ENCODE data around the gene C1orf141. TPM values are rescaled to one million over a fixed set of nuclear protein-coding genes. Genes with fewer than 3 reads are reported as not detected.

Gene C1orf141
- total and polyA plus RNA-seq, 9 donors = 0.54 TPM; not detected in 8

DNA sequence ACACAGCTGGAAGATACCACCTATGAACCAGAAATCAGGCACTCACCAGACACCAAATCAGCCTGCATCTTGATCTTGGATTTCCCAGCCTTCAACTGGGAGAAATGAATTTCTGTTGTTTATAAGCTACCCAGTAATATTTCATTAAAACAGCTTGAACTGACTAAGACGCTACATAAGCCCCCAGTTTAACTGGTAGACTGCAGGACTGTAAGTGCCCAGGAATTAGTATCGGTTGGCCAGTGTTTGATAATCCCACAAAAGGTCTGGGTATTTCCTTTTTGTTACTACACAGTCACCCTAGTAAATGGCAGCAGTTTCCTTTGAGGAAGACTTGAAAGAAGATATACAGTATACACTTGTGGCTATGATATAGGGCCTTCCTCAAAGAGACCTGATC lies 73.5 kb downstream of the C1orf141 start:
- no peaks in the 10 kb centered on the region for H3K36me3 ChIP-seq (ENCODE audit: control insufficient read depth, insufficient read depth, low read length)
- DNase-seq = no peak
- no peaks in the 10 kb centered on the region for H3K4me1 ChIP-seq (ENCODE audit: control insufficient read depth, insufficient read depth, low read length)
- no peaks in the 10 kb centered on the region for H3K27me3 ChIP-seq (ENCODE audit: control insufficient read depth, insufficient read depth, low read length)
- H3K27ac ChIP-seq (ENCODE audit: low read length) = no peak overlapping the region
- WGBS (ENCODE audit: insufficient coverage) = 100% methylated on average over 1 of the region's 2 CpGs
- H3K9me3 ChIP-seq (replicated peaks; ENCODE audit: control insufficient read depth, low read depth, low read length) = no peaks in the 10 kb centered on the region
- no peak overlapping the region for H3K4me3 ChIP-seq (ENCODE audit: low read length)

- DNase-seq = no peak
- WGBS (ENCODE audit: insufficient coverage) = no CpG with 5 or more reads among the region's 2 CpGs
- no peaks in the 10 kb centered on the region for H3K36me3 ChIP-seq (ENCODE audit: control insufficient read depth, insufficient read depth, low read length)
- H3K27ac ChIP-seq (ENCODE audit: low read length) = no peak overlapping the region
- no peaks in the 10 kb centered on the region for H3K27me3 ChIP-seq (ENCODE audit: control insufficient read depth, insufficient read depth, low read length)
- H3K4me3 ChIP-seq (ENCODE audit: low read length) = no peak overlapping the region
- no peaks in the 10 kb centered on the region for H3K4me1 ChIP-seq (ENCODE audit: control insufficient read depth, insufficient read depth, low read length)
- no peaks in the 10 kb centered on the region for H3K9me3 ChIP-seq (replicated peaks; ENCODE audit: control insufficient read depth, low read depth, low read length)
Observed at GRCh38 chr1:67060811-67061218, 74.0 kb downstream of the C1orf141 start.

DNA sequence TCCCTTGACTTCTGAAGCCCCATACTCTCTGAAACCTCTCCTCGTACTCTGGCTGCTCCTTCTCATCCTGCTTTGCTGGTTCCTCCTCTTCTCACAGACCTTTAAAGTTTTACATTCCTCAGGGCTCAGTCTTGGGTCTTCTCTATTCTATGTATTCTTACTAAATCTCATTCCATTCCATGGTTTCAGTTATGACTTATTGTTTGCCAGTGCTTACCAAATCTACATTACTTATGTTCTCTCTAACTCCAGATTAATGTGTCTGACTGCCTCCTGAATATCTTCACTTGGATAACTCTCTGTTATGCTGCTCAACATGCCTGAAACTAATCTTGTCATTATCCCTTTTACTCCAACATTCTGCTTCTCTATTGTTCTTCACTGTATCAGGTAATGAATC lies 75.4 kb downstream of the C1orf141 start:
- H3K4me1 ChIP-seq (ENCODE audit: control insufficient read depth, insufficient read depth, low read length) = peaks cover 2% of the 10 kb centered on the region
- WGBS (ENCODE audit: insufficient coverage) = 73% methylated on average over 1 of the region's 1 CpG
- no peaks in the 10 kb centered on the region for H3K9me3 ChIP-seq (replicated peaks; ENCODE audit: control insufficient read depth, low read depth, low read length)
- H3K27me3 ChIP-seq (ENCODE audit: control insufficient read depth, insufficient read depth, low read length) = no peaks in the 10 kb centered on the region
- H3K27ac ChIP-seq (ENCODE audit: low read length) = no peak overlapping the region
- DNase-seq = no peak
- H3K36me3 ChIP-seq (ENCODE audit: control insufficient read depth, insufficient read depth, low read length) = no peaks in the 10 kb centered on the region
- H3K4me3 ChIP-seq (ENCODE audit: low read length) = no peak overlapping the region

GRCh38 chr1:67058761-67059160 lies 76.0 kb downstream of the C1orf141 start:
- Histone ChIP-seq H3K27ac (ENCODE audit: low read length) (no peak overlapping the region), H3K36me3 (ENCODE audit: control insufficient read depth, insufficient read depth, low read length) (no peaks in the 10 kb centered on the region), H3K4me1 (ENCODE audit: control insufficient read depth, insufficient read depth, low read length) (peaks cover 2% of the 10 kb centered on the region), H3K27me3 (ENCODE audit: control insufficient read depth, insufficient read depth, low read length) (no peaks in the 10 kb centered on the region), H3K4me3 (ENCODE audit: low read length) (no peak overlapping the region), H3K9me3 (replicated peaks; ENCODE audit: control insufficient read depth, low read depth, low read length) (no peaks in the 10 kb centered on the region)
- 80% methylated on average over 1 of the region's 3 CpGs for WGBS (ENCODE audit: insufficient coverage)
- DNase-seq = no peak

DNA sequence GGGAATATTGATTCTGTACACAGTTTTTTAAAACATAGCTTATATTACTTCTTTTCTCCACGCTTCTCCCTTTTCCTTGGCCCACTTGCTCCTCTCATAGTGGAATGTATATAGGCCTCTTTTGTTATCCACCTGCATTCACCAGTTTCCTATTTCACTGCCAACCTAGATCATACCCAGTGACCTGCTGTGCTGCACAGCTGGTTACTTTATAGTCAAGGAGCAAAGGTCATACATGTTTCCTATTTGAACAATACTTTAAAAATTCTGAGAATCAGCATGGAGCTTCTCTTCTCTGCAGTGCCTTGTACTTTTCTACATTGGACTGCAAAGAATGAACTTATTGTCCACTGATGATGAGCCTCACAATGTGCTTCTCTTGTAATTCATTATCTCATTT lies 76.5 kb downstream of the C1orf141 start:
- Histone ChIP-seq H3K4me3 (ENCODE audit: low read length) (no peak overlapping the region), H3K36me3 (ENCODE audit: control insufficient read depth, insufficient read depth, low read length) (no peaks in the 10 kb centered on the region), H3K27me3 (ENCODE audit: control insufficient read depth, insufficient read depth, low read length) (no peaks in the 10 kb centered on the region), H3K27ac (ENCODE audit: low read length) (no peak overlapping the region), H3K9me3 (replicated peaks; ENCODE audit: control insufficient read depth, low read depth, low read length) (no peaks in the 10 kb centered on the region), H3K4me1 (ENCODE audit: control insufficient read depth, insufficient read depth, low read length) (peaks cover 2% of the 10 kb centered on the region)
- WGBS (ENCODE audit: insufficient coverage) = no CpG with 5 or more reads among the region's 1 CpG
- DNase-seq = no peak

- WGBS (ENCODE audit: insufficient coverage) = under 1% methylated on average over 52 of the region's 73 CpGs
- peak within 1 kb of the TSS; percentile 93 for H3K27ac ChIP-seq (ENCODE audit: low read length)
- H3K4me1 ChIP-seq (ENCODE audit: control insufficient read depth, insufficient read depth, low read length) = peaks cover 4% of the 10 kb centered on the region
- H3K4me3 ChIP-seq (ENCODE audit: low read length) = peak within 1 kb of the TSS; percentile 88
- peaks cover 5% of the 10 kb centered on the region for H3K36me3 ChIP-seq (ENCODE audit: control insufficient read depth, insufficient read depth, low read length)
- no peaks in the 10 kb centered on the region for H3K27me3 ChIP-seq (ENCODE audit: control insufficient read depth, insufficient read depth, low read length)
- peak; percentile 90 for DNase-seq
- no peaks in the 10 kb centered on the region for H3K9me3 ChIP-seq (replicated peaks; ENCODE audit: control insufficient read depth, low read depth, low read length)
Observed at GRCh38 chr1:67053785-67054772, 80.7 kb downstream of the C1orf141 start, which contains the start of gene SLC35D1. TSS of gene SLC35D1 (minus strand) at chr1:67054148. CDS start at chr1:67054013, 135 bp downstream.

GRCh38 chr1:67053535-67053784 lies 81.3 kb downstream of the C1orf141 start:
- Histone ChIP-seq H3K36me3 (ENCODE audit: control insufficient read depth, insufficient read depth, low read length) (peaks cover 5% of the 10 kb centered on the region), H3K9me3 (replicated peaks; ENCODE audit: control insufficient read depth, low read depth, low read length) (no peaks in the 10 kb centered on the region), H3K27ac (ENCODE audit: low read length) (peak overlapping the region; percentile 93), H3K27me3 (ENCODE audit: control insufficient read depth, insufficient read depth, low read length) (no peaks in the 10 kb centered on the region), H3K4me3 (ENCODE audit: low read length) (peak overlapping the region; percentile 88), H3K4me1 (ENCODE audit: control insufficient read depth, insufficient read depth, low read length) (peaks cover 4% of the 10 kb centered on the region)
- DNase-seq = peak; percentile 88
- 0% methylated on average over 34 of the region's 34 CpGs for WGBS (ENCODE audit: insufficient coverage)

DNA sequence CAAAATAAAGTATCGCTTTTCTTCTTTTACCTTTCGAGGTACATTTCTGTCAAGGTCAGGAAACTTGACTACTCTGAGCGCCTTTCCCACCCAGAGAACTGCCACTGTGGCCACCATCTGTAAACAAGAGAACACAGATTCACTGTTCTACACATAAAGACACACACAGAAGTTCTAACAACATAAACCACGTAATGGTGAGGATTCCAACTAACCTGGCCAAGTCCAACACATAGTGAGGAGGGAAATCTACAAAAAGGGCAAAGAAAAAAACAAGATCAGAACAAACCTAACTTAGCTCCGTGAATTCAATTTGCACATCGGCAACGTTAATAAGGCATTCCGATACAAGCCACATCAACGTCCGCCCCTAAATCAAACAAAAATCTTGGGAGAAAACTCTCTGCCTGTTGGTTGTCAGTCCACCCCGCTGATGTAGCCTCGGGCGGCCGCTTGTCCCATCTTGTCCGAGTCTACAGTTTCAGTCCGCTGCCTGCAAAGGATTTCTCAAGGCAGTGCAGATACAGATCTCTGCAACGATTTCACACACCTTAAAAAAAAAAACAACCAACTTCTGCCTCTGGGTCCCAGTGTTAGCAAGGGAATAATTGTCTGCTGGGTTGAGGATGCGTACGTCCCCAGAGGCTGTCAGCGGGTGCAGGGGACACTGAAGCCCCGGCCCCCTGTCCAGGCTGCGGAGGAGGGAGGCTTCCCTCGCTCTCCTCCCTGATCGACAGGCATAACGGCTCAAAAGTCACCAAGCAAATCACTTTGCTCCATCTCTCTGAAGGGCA lies 81.8 kb downstream of the C1orf141 start:
- Histone ChIP-seq H3K36me3 (ENCODE audit: control insufficient read depth, insufficient read depth, low read length) (peaks cover 8% of the 10 kb centered on the region), H3K27ac (ENCODE audit: low read length) (peak overlapping the region; percentile 91), H3K9me3 (replicated peaks; ENCODE audit: control insufficient read depth, low read depth, low read length) (no peaks in the 10 kb centered on the region), H3K27me3 (ENCODE audit: control insufficient read depth, insufficient read depth, low read length) (no peaks in the 10 kb centered on the region), H3K4me3 (ENCODE audit: low read length) (peak overlapping the region; percentile 88), H3K4me1 (ENCODE audit: control insufficient read depth, insufficient read depth, low read length) (peaks cover 4% of the 10 kb centered on the region)
- DNase-seq = peak; percentile 58
- 2% methylated on average over 16 of the region's 25 CpGs for WGBS (ENCODE audit: insufficient coverage)

DNA sequence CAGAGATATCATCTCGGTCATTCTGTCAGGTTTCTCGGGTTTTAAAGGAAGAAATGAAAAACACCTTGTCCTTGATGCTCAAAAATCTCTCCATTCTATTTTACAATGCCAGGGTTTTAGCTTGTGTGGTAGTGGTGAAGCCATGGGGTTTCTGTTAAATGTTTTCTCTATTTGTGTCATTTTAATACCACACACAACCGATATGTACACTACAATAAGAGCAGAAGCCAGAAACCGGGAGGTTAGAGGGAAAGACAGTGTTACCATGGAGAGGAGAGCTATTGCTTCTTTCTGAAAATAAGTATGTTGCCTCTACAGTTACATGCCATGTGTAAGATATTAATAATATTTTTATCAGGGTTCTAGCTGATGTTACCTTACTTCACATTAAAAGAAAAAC lies 83.6 kb downstream of the C1orf141 start:
- no CpG with 5 or more reads among the region's 4 CpGs for WGBS (ENCODE audit: insufficient coverage)
- no peak for DNase-seq
- Histone ChIP-seq H3K4me3 (ENCODE audit: low read length) (no peak overlapping the region), H3K4me1 (ENCODE audit: control insufficient read depth, insufficient read depth, low read length) (peaks cover 4% of the 10 kb centered on the region), H3K27me3 (ENCODE audit: control insufficient read depth, insufficient read depth, low read length) (no peaks in the 10 kb centered on the region), H3K9me3 (replicated peaks; ENCODE audit: control insufficient read depth, low read depth, low read length) (no peaks in the 10 kb centered on the region), H3K36me3 (ENCODE audit: control insufficient read depth, insufficient read depth, low read length) (peaks cover 16% of the 10 kb centered on the region), H3K27ac (ENCODE audit: low read length) (no peak overlapping the region)

DNA sequence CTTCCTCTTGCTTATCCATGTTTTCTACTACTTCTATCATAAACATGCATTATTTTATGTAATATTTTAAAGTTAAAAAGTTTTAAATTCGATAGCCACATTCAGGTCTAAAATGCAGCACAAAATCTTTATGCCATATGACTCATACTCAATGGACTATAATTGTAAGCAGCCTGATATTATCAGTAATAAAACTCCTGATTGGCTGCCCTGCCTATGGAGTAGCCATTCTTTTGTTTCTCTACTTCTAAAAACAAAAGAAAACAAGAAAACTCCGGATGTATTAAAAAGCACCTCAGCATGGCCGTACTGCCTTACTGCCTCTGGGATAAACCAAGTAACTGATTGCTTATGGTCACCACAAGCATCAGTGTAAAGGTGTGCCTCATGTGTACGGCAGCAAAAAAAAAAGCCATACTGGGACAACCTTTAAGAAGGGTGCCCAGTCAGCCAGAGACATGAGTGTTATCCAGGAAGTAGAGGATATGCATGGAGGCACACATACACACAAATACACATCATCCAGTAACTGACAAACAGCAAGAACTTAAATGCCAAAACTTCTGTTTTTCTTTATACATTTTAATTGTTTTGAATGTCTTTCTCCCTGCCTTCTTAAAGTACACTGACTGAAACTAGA lies 90.0 kb downstream of the C1orf141 start:
- Histone ChIP-seq H3K4me3 (ENCODE audit: low read length) (no peak overlapping the region), H3K36me3 (ENCODE audit: control insufficient read depth, insufficient read depth, low read length) (peaks cover 33% of the 10 kb centered on the region), H3K4me1 (ENCODE audit: control insufficient read depth, insufficient read depth, low read length) (no peaks in the 10 kb centered on the region), H3K27me3 (ENCODE audit: control insufficient read depth, insufficient read depth, low read length) (no peaks in the 10 kb centered on the region), H3K27ac (ENCODE audit: low read length) (no peak overlapping the region), H3K9me3 (replicated peaks; ENCODE audit: control insufficient read depth, low read depth, low read length) (no peaks in the 10 kb centered on the region)
- WGBS (ENCODE audit: insufficient coverage) = no CpG with 5 or more reads among the region's 4 CpGs
- DNase-seq = no peak

All from muscle of leg (tissue), 11 donors.